ENCODE results near the gene TMEM129. TPM values are rescaled to one million over a fixed set of nuclear protein-coding genes. Genes with fewer than 3 reads are reported as not detected.

TMEM129 gene
- total and polyA plus RNA-seq, 9 donors: 5.6 to 43.2 (median 40.3) TPM

- peak in 4 of 5 donors; percentile 14 to 39 (median 32) for DNase-seq
- 79 to 85% (median 80%) methylated on average over 31 of the region's 31 CpGs for WGBS, 3 donors
- TF ChIP-seq CTCF (IDR thresholded peaks at IDR 0.05) (no peak), EP300 (IDR thresholded peaks at IDR 0.05) (no peak), POLR2A (IDR thresholded peaks at IDR 0.05) (no peak)
- H3K27ac ChIP-seq: no peak overlapping the region
- no peak overlapping the region for H3K4me3 ChIP-seq
- intact Hi-C loops (cut with DNase I): no loop called here
- H3K36me3 ChIP-seq: no peaks in the 10 kb centered on the region
- no peaks in the 10 kb centered on the region for H3K9me3 ChIP-seq
- H3K27me3 ChIP-seq: no peaks in the 10 kb centered on the region
- H3K4me1 ChIP-seq (ENCODE audit: insufficient read depth): peaks cover 11% of the 10 kb centered on the region
These were observed 2.9 kb downstream of the TMEM129 start for GRCh38 chr4:1718095-1718850.

GRCh38 chr4:1717129-1718094 is 3.7 kb downstream of the TMEM129 start:
- H3K4me1 ChIP-seq (ENCODE audit: insufficient read depth): peaks cover 14% of the 10 kb centered on the region
- H3K36me3 ChIP-seq: no peaks in the 10 kb centered on the region
- H3K9me3 ChIP-seq: no peaks in the 10 kb centered on the region
- H3K27ac ChIP-seq: no peak overlapping the region
- intact Hi-C loops (cut with DNase I): no loop called here
- no peaks in the 10 kb centered on the region for H3K27me3 ChIP-seq
- H3K4me3 ChIP-seq: no peak overlapping the region
- no peak for TF ChIP-seq EP300 (IDR thresholded peaks at IDR 0.05)
- TF ChIP-seq CTCF (IDR thresholded peaks at IDR 0.05): no peak
- no peak for TF ChIP-seq POLR2A (IDR thresholded peaks at IDR 0.05)
- 86 to 90% (median 87%) methylated on average over 29 to 32 of the region's 32 CpGs for WGBS, 3 donors
- DNase-seq: peak in 4 of 5 donors; percentile 15 to 40 (median 26)

- no peak overlapping the region for H3K4me3 ChIP-seq
- H3K4me1 ChIP-seq (ENCODE audit: insufficient read depth): peaks cover 12% of the 10 kb centered on the region
- no peak overlapping the region for H3K27ac ChIP-seq
- intact Hi-C loops (cut with DNase I): no loop called here
- WGBS, 3 donors: 73 to 87% (median 80%) methylated on average over 14 to 15 of the region's 15 CpGs
- no peaks in the 10 kb centered on the region for H3K27me3 ChIP-seq
- no peaks in the 10 kb centered on the region for H3K9me3 ChIP-seq
- H3K36me3 ChIP-seq: no peaks in the 10 kb centered on the region
- TF ChIP-seq CTCF (IDR thresholded peaks at IDR 0.05) (no peak), EP300 (IDR thresholded peaks at IDR 0.05) (no peak), POLR2A (IDR thresholded peaks at IDR 0.05) (no peak)
- DNase-seq: peak in 3 of 5 donors; percentile 30 to 44 (median 37)
These were observed 4.8 kb downstream of the TMEM129 start for GRCh38 chr4:1716065-1716945.

Data from ovary (tissue), 9 donors.